Skin epidermis (tissue), 12 donors: ENCODE results near the gene THOC2.
"Not testable (repeated sequence)": the region's sequence is repeated elsewhere in the genome, so short reads cannot be mapped to it uniquely, and the experiment has no call there.

Experiments
- H3K27ac ChIP-seq, 21 experiments: fragments of 200-600 bp; sonication (generic) in 11 of 21; one replicate each; pipeline ENCODE4 v1.5.0; 2020; ENCODE audit warnings: mild to moderate bottlenecking in 3 of 21, inconsistent platforms in 2 of 21, moderate library complexity in 2 of 21
- H3K4me3 ChIP-seq, 7 experiments: fragments of 200-600 bp; sonication (generic) in 2 of 7; one replicate each; pipeline ENCODE4 v1.5.0; 2020; ENCODE audit warnings: inconsistent platforms in 2 of 7, mild to moderate bottlenecking in 2 of 7, moderate library complexity in 1 of 7

Gene THOC2

GRCh38 chrX:123590842-123591486 is 141.9 kb downstream of the THOC2 start:
- H3K4me3 ChIP-seq: no peak overlapping the region
- no peak overlapping the region for H3K27ac ChIP-seq

- no peak overlapping the region for H3K27ac ChIP-seq
- H3K4me3 ChIP-seq: no peak overlapping the region
Measured at GRCh38 chrX:123588723-123589122, 144.1 kb downstream of the THOC2 start.

GRCh38 chrX:123581586-123581985 is 151.3 kb downstream of the THOC2 start:
- H3K27ac ChIP-seq: no peak overlapping the region
- no peak overlapping the region for H3K4me3 ChIP-seq

- Histone ChIP-seq H3K27ac (no peak overlapping the region), H3K4me3 (no peak overlapping the region)
Measured at GRCh38 chrX:123580792-123581191, 152.1 kb downstream of the THOC2 start.

- H3K4me3 ChIP-seq, H3K27ac ChIP-seq: not testable (repeated sequence)
Measured at GRCh38 chrX:123574027-123574426, 158.8 kb downstream of the THOC2 start.

- Histone ChIP-seq H3K4me3 (no peak overlapping the region), H3K27ac (no peak overlapping the region)
Measured at GRCh38 chrX:123570011-123570590, 162.8 kb downstream of the THOC2 start.

- Histone ChIP-seq H3K4me3 (no peak overlapping the region), H3K27ac (no peak overlapping the region)
Measured at GRCh38 chrX:123563167-123563566, 169.7 kb downstream of the THOC2 start.

- Histone ChIP-seq H3K27ac (no peak overlapping the region), H3K4me3 (no peak overlapping the region)
Measured at GRCh38 chrX:123562342-123563146, 170.3 kb downstream of the THOC2 start.

GRCh38 chrX:123561439-123562215 is 171.2 kb downstream of the THOC2 start:
- H3K4me3 ChIP-seq: no peak overlapping the region
- no peak overlapping the region for H3K27ac ChIP-seq

- no peak overlapping the region for H3K4me3 ChIP-seq
- H3K27ac ChIP-seq: no peak overlapping the region
Measured at GRCh38 chrX:123550829-123551228, 182.0 kb downstream of the THOC2 start.
